ENCODE results near the gene KRTAP5-2.

Gene KRTAP5-2

DNA sequence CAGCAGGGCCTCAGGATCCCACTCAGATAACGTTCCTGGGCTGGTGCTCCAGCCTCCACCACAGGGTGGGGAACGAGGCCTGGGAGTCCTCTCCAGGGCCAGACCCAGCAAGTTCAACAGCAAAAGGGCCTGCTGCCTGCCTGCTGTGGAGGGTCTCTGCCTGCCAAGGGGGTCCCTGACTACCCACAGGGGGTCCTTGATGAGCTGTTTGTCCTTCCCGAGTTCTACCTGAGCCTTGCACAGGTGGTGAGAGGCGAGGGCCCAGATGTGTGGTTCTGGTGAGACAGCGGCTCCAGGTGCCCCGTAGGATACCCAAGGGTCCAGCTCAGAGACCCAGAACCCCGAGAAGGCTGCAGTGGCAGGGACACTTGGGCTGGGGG, 30.4 kb downstream of the KRTAP5-2 start:
- H3K27ac ChIP-seq: no peak overlapping the region
- no peaks in the 10 kb centered on the region for H3K36me3 ChIP-seq
- H3K4me3 ChIP-seq (ENCODE audit: low read depth in 1 of 2, low read length in 1 of 2): no peak overlapping the region
- peaks cover 97% of the 10 kb centered on the region for H3K27me3 ChIP-seq
- TF ChIP-seq, protein P1, sequence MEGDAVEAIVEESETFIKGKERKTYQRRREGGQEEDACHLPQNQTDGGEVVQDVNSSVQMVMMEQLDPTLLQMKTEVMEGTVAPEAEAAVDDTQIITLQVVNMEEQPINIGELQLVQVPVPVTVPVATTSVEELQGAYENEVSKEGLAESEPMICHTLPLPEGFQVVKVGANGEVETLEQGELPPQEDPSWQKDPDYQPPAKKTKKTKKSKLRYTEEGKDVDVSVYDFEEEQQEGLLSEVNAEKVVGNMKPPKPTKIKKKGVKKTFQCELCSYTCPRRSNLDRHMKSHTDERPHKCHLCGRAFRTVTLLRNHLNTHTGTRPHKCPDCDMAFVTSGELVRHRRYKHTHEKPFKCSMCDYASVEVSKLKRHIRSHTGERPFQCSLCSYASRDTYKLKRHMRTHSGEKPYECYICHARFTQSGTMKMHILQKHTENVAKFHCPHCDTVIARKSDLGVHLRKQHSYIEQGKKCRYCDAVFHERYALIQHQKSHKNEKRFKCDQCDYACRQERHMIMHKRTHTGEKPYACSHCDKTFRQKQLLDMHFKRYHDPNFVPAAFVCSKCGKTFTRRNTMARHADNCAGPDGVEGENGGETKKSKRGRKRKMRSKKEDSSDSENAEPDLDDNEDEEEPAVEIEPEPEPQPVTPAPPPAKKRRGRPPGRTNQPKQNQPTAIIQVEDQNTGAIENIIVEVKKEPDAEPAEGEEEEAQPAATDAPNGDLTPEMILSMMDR (IDR thresholded peaks at IDR 0.05): no peak
- no peaks in the 10 kb centered on the region for H3K9me3 ChIP-seq
- H3K4me1 ChIP-seq (ENCODE audit: control insufficient read depth in 1 of 2, insufficient read depth in 1 of 2, low read depth in 1 of 2, low read length in 1 of 2): peaks cover 0 to 4% of the 10 kb centered on the region in 2 experiments

DNA sequence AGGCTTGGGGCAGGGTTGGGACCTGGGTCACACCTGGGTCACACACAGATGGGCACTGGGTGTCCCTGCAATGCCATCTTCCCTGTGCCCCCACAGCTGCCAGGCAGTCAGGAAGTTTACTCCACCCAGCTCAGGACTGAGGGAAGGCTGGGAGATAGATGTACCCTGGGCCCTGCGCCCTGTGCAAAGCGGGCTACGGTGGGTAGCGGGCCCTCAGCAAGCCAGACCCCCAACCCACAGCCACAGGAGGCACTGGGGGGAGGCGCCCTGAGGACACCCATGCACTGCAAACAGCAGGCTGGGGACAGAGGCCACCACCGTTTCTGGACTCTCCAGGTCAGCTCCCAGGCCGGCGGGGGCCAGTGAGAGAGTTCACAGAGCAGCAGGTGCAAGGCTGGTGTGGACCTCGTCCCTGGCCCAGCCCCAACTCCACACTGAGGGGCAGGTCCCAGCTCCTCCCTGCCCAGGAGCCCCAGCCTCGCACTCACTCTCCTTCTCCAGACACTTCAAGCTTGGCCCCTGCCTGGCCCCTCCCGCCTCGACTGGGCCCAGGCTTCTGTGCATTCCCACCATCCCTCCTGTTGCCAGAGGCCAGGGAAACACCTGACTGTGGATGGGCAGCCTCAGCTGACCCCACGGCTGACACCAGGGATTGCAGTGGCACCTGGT, 30.9 kb downstream of the KRTAP5-2 start:
- no peak overlapping the region for H3K4me3 ChIP-seq (ENCODE audit: low read depth in 1 of 2, low read length in 1 of 2)
- TF ChIP-seq, protein P1 (IDR thresholded peaks at IDR 0.05): no peak
- H3K4me1 ChIP-seq (ENCODE audit: control insufficient read depth in 1 of 2, insufficient read depth in 1 of 2, low read depth in 1 of 2, low read length in 1 of 2): no peaks in the 10 kb centered on the region
- H3K36me3 ChIP-seq: no peaks in the 10 kb centered on the region
- H3K27ac ChIP-seq: no peak overlapping the region
- peaks cover 97% of the 10 kb centered on the region for H3K27me3 ChIP-seq
- no peaks in the 10 kb centered on the region for H3K9me3 ChIP-seq

DNA sequence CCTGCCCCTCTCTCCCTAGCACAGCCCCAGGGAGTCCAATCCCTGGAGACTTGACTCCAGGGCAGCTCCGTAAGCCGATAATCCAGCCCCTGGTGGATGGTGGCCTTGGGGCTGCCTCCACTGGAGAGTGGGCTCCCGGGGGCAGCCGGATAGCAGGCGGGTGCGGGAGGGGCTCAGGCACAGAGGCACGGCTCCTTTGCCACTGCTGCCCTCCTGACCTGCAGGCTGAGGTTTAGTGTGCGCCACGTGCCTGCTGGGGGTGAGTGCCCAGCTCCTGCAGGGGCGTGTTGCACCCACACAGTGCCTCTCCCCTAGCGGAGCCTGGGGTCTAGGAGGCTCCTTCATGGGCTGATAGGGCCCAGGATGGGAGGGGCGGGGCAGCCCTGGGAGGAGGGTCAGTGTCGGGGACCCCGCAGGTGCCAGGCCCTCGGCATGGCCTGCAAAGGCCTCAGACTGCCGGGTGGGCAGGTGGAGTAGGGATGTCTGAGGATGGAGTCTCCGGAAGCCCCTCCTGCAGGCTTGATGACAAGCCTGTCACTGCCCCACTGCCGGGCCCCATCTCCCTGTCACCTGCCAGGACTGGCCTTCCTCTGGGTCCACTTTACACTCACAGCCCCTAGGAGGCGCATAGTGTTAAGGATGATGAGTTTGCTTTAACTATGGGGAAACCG, 31.6 kb downstream of the KRTAP5-2 start:
- Histone ChIP-seq H3K9me3 (no peaks in the 10 kb centered on the region), H3K27me3 (peaks cover 95% of the 10 kb centered on the region)

DNA sequence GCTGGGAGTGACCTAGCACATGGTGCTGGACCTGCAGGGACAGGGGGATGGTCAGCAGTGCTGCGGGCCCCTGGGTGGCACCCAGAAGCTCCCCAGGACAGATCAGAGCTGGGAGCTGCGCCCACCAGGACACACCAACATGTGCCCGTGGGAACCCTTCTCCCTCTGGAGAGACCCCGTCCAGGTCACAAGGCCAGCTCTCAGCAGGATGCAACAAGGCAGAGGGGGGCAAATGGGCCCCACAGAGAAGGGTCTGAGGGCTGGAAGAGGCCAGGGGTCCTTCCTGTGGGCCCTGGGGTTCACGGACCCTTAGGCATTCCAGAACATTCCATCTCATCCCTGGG, 32.2 kb downstream of the KRTAP5-2 start:
- TF ChIP-seq, protein P1 (IDR thresholded peaks at IDR 0.05): no peak
- Histone ChIP-seq H3K27me3 (peaks cover 95% of the 10 kb centered on the region), H3K4me1 (ENCODE audit: control insufficient read depth in 1 of 2, insufficient read depth in 1 of 2, low read depth in 1 of 2, low read length in 1 of 2) (no peaks in the 10 kb centered on the region)

More for the DNA sequence above, 31.6 kb downstream of the KRTAP5-2 start:
- TF ChIP-seq, protein P1 (IDR thresholded peaks at IDR 0.05): no peak
- no peak overlapping the region for H3K27ac ChIP-seq
- H3K36me3 ChIP-seq: no peaks in the 10 kb centered on the region
- no peak overlapping the region for H3K4me3 ChIP-seq (ENCODE audit: low read depth in 1 of 2, low read length in 1 of 2)
- no peaks in the 10 kb centered on the region for H3K4me1 ChIP-seq (ENCODE audit: control insufficient read depth in 1 of 2, insufficient read depth in 1 of 2, low read depth in 1 of 2, low read length in 1 of 2)

DNA sequence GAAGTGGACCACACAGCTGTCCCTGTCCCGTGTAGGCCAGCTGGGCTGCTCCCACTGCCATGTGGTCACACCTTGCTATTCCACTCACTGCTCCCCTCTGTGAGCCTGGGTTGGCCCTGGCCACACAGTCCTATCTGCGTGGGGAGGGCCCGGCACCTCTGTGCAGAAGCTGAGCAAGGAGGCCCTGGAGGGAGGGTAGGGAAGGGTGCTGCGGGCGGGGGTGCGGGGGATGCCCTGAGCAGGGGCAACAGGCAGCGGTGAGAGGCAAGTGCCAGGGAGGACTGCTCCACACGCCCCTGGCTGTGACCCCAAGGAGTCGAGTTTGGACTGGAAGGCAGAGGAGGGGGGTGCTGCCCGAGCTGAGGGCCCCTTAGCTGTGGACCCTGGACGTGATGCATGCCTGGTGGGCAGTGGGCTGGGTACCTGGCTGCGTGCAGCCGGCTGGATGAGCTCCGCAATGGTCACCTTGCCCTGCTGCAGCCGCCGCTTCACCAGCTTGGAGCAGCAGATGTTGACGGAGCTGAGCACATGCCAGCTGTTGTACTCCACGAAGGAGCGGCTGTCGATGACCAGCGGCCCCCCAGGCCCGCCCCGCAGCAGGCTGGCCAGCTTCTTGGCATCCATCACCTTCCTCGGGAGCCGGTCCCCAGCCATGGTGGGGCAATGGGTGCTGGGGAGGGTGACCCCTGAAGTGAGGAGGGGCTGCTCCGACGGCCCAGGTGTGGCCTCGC, 32.8 kb downstream of the KRTAP5-2 start:
- Histone ChIP-seq H3K27me3 (peaks cover 95% of the 10 kb centered on the region), H3K4me1 (ENCODE audit: control insufficient read depth in 1 of 2, insufficient read depth in 1 of 2, low read depth in 1 of 2, low read length in 1 of 2) (no peaks in the 10 kb centered on the region), H3K9me3 (no peaks in the 10 kb centered on the region), H3K27ac (no peak overlapping the region), H3K4me3 (ENCODE audit: low read depth in 1 of 2, low read length in 1 of 2) (no peak overlapping the region), H3K36me3 (no peaks in the 10 kb centered on the region)
- TF ChIP-seq, protein P1 (IDR thresholded peaks at IDR 0.05): no peak

More for the DNA sequence above, 32.2 kb downstream of the KRTAP5-2 start:
- Histone ChIP-seq H3K27ac (no peak overlapping the region), H3K9me3 (no peaks in the 10 kb centered on the region), H3K36me3 (no peaks in the 10 kb centered on the region), H3K4me3 (ENCODE audit: low read depth in 1 of 2, low read length in 1 of 2) (no peak overlapping the region)

All from neutrophil (primary cell).